H9 (cell line): ENCODE results near the gene SRD5A3. TPM values are rescaled to one million over a fixed set of nuclear protein-coding genes. Genes with fewer than 3 reads are reported as not detected.

Source experiments
- DNase-seq: peaks from one replicate; pipeline ENCODE4 v3.0.0-alpha.2; 2017
- H2AFZ ChIP-seq: one replicate; pipeline ENCODE4 v1.6.1; 2013; ENCODE audit warnings: mild to moderate bottlenecking, low read length, control low read depth, moderate library complexity
- H2AK5ac ChIP-seq: 2 replicates; pipeline ENCODE4 v1.6.1; 2013; ENCODE audit warnings: low read length, control low read depth, mixed read lengths; ENCODE audit not compliant: insufficient read length
- H2BK120ac ChIP-seq: one replicate; pipeline ENCODE4 v1.6.1; 2013; ENCODE audit warnings: low read depth, mild to moderate bottlenecking, low read length, control low read depth, inconsistent platforms; ENCODE audit not compliant: poor library complexity, severe bottlenecking
- H2BK12ac ChIP-seq: 2 replicates; pipeline ENCODE4 v1.6.1; 2013; ENCODE audit warnings: low read length, control low read depth, mixed read lengths, low read depth; ENCODE audit not compliant: insufficient read length
- H2BK15ac ChIP-seq: 2 replicates; pipeline ENCODE4 v1.6.1; 2013; ENCODE audit warnings: low read depth, low read length, control low read depth
- H2BK20ac ChIP-seq: one replicate; pipeline ENCODE4 v1.6.1; 2013; ENCODE audit warnings: low read depth, mild to moderate bottlenecking, low read length, control low read depth, inconsistent platforms; ENCODE audit not compliant: poor library complexity, severe bottlenecking
- H2BK5ac ChIP-seq: 2 replicates; pipeline ENCODE4 v1.6.1; 2013; ENCODE audit warnings: low read length, control low read depth, mixed read lengths; ENCODE audit not compliant: insufficient read length
- H3K14ac ChIP-seq: 2 replicates; pipeline ENCODE4 v1.6.1; 2013; ENCODE audit warnings: low read length, control low read depth; ENCODE audit not compliant: insufficient read depth
- H3K18ac ChIP-seq: 2 replicates; pipeline ENCODE4 v1.6.1; 2013; ENCODE audit warnings: low read depth, mild to moderate bottlenecking, mixed read lengths, low read length, control low read depth; ENCODE audit not compliant: insufficient read length
- H3K23ac ChIP-seq: 2 replicates; pipeline ENCODE4 v1.6.1; 2013; ENCODE audit warnings: low read length, control low read depth, mixed read lengths, low read depth; ENCODE audit not compliant: insufficient read length
- H3K23me2 ChIP-seq: 2 replicates; pipeline ENCODE4 v1.6.1; 2013; ENCODE audit warnings: low read depth, mild to moderate bottlenecking, mixed read lengths, low read length, control low read depth; ENCODE audit not compliant: insufficient read length, poor library complexity, severe bottlenecking
- H3K27ac ChIP-seq: 2 replicates; pipeline ENCODE4 v1.5.1; 2013; ENCODE audit warnings: low read length, control low read depth, mixed read lengths, low read depth; ENCODE audit not compliant: insufficient read length
- H3K27me3 ChIP-seq: 2 replicates; pipeline ENCODE4 v1.6.1; 2013; ENCODE audit warnings: low read length, control low read depth, inconsistent platforms; ENCODE audit not compliant: insufficient read depth
- H3K4ac ChIP-seq: 2 replicates; pipeline ENCODE4 v1.6.1; 2013; ENCODE audit warnings: low read depth, mild to moderate bottlenecking, control low read depth, inconsistent platforms, low read length, moderate library complexity
- H3K4me1 ChIP-seq: 2 replicates; pipeline ENCODE4 v1.6.1; 2013; ENCODE audit warnings: low read length, control low read depth, inconsistent platforms; ENCODE audit not compliant: insufficient read depth
- H3K4me2 ChIP-seq: 2 replicates; pipeline ENCODE4 v1.6.1; 2013; ENCODE audit warnings: low read length, control low read depth, mixed read lengths; ENCODE audit not compliant: insufficient read length, insufficient read depth
- H3K56ac ChIP-seq: 2 replicates; pipeline ENCODE4 v1.6.1; 2013; ENCODE audit warnings: low read depth, mild to moderate bottlenecking, mixed read lengths, low read length, control low read depth; ENCODE audit not compliant: insufficient read length
- H3K79me1 ChIP-seq: 2 replicates; pipeline ENCODE4 v1.6.1; 2013; ENCODE audit warnings: low read depth, mild to moderate bottlenecking, moderate library complexity, low read length, control low read depth, inconsistent platforms; ENCODE audit not compliant: insufficient read depth, poor library complexity, severe bottlenecking
- H3K79me2 ChIP-seq: 2 replicates; pipeline ENCODE4 v1.6.1; 2013; ENCODE audit warnings: low read length, control low read depth, inconsistent platforms; ENCODE audit not compliant: insufficient read depth
- H3K9ac ChIP-seq: 2 replicates; pipeline ENCODE4 v1.6.1; 2013; ENCODE audit warnings: low read length, control low read depth, mixed read lengths; ENCODE audit not compliant: insufficient read length; ENCODE audit errors: extremely low read depth
- H3K9me3 ChIP-seq: one replicate; pipeline ENCODE4 v1.6.1; 2013; ENCODE audit warnings: low read depth, low read length, inconsistent platforms; ENCODE audit not compliant: control insufficient read depth
- H3T11ph ChIP-seq: one replicate; pipeline ENCODE4 v1.6.1; 2013; ENCODE audit warnings: mild to moderate bottlenecking, low read length, control low read depth, inconsistent platforms
- H4K20me1 ChIP-seq: one replicate; pipeline ENCODE4 v1.6.1; 2013; ENCODE audit not compliant: control insufficient read depth, insufficient read length, insufficient read depth
- H4K5ac ChIP-seq: 2 replicates; pipeline ENCODE4 v1.6.1; 2013; ENCODE audit warnings: low read depth, mild to moderate bottlenecking, mixed read lengths, low read length, control low read depth; ENCODE audit not compliant: insufficient read length
- H4K8ac ChIP-seq: replicated peaks from 2 replicates; pipeline ENCODE4 v1.6.1; 2013; ENCODE audit warnings: low read length, control low read depth, mixed read lengths, low read depth; ENCODE audit not compliant: insufficient read length
- H4K91ac ChIP-seq: 2 replicates; pipeline ENCODE4 v1.6.1; 2013; ENCODE audit warnings: low read depth, mild to moderate bottlenecking, moderate library complexity, mixed read lengths, low read length, control low read depth; ENCODE audit not compliant: insufficient read length
- H3K27ac Mint-ChIP-seq, 3 experiments: 2 replicates in 2 of 3; 3 replicates in 1 of 3; pipeline ENCODE4 v1.8.0; 2020 to 2021; ENCODE audit warnings: mixed read lengths in 3 of 3, mild to moderate bottlenecking in 1 of 3, moderate library complexity in 1 of 3
- H3K27me3 Mint-ChIP-seq: 2 replicates; pipeline ENCODE4 v1.8.0; 2021; ENCODE audit warnings: low read depth, mild to moderate bottlenecking, moderate library complexity, mixed read lengths
- H3K36me3 Mint-ChIP-seq, 3 experiments: 2 replicates in 2 of 3; 3 replicates in 1 of 3; pipeline ENCODE4 v1.8.0; 2020 to 2021; ENCODE audit warnings: low read depth in 3 of 3, mixed read lengths in 3 of 3; ENCODE audit not compliant: insufficient read depth in 1 of 3
- H3K4me1 Mint-ChIP-seq, 2 experiments: 2 replicates each; pipeline ENCODE4 v1.8.0; 2020; ENCODE audit warnings: mixed read lengths in 2 of 2
- H3K4me3 Mint-ChIP-seq, 2 experiments: 2 replicates in 1 of 2; 3 replicates in 1 of 2; pipeline ENCODE4 v1.8.0; 2020 to 2021; ENCODE audit warnings: mild to moderate bottlenecking in 2 of 2, mixed read lengths in 2 of 2, moderate library complexity in 1 of 2
- H3K9me3 Mint-ChIP-seq, 2 experiments: 2 replicates in 1 of 2; 3 replicates in 1 of 2; pipeline ENCODE4 v1.8.0; 2020; ENCODE audit warnings: mild to moderate bottlenecking in 2 of 2, mixed read lengths in 2 of 2, moderate library complexity in 1 of 2
- WGBS: extraction: QIAGEN DNeasy Blood & Tissue Kit; methylation state at CpG from one replicate; pipeline ENCODE4 v1.1.7; 2013; ENCODE audit warnings: missing lambda C conversion rate, low lambda C conversion rate, mixed read lengths; ENCODE audit not compliant: insufficient read length; ENCODE audit errors: extremely low coverage; 5-methylcytosine and 5-hydroxymethylcytosine counted together
- total RNA-seq: library from RNA; stranded (reverse); gene quantifications from 2 replicates; pipeline ENCODE4 v1.2.1, GENCODE V29; 2021
- TF ChIP-seq, protein P1 (sequence below): fragments of 200-600 bp; sonication (generic); conservative IDR thresholded peaks from 3 replicates; pipeline ENCODE4 v1.8.0; 2021; ENCODE audit warnings: antibody characterized with exemption, mild to moderate bottlenecking

Gene SRD5A3
- total RNA-seq, 1 experiment from 2014 or later, result 35.0 TPM

DNA sequence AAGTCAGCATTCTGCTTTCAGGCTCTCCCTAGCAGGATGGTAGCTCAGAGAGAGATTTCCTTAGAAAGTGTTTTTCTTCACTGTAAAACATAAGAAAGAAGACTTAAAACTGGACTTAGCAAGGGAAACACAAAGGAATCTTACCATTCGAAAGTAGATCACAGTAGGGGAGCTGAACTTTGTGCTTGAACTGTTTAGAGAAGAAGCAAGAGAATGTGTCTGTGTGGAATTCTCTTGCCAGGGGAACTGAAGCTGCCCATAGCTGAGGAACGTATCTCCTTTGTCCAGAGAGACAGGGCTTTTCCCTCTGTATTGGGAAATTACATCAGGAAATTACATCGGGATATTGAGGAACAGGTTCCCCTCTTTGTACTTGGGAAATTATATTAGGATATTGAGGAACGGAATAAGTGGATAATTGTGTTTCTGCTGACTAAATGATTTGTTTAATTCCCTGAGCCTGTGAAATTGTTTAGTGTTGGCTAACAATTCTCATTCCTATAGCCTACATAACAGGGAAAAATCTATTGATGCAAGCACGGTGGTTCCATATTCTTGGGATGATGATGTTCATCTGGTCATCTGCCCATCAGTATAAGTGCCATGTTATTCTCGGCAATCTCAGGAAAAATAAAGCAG lies 21.2 kb downstream of the SRD5A3 start:
- H3K4ac ChIP-seq, result no peak overlapping the region
- Mint-ChIP-seq H3K27me3 (no peaks in the 10 kb centered on the region), H3K27ac (peak overlapping the region in 2 of 3 experiments; percentile 14 to 34; a peak in 1 of 7 replicates), H3K9me3 (no peaks in the 10 kb centered on the region), H3K4me3 (no peak overlapping the region), H3K36me3 (peaks cover 7 to 35% (median 22%) of the 10 kb centered on the region in 3 experiments), H3K4me1 (peaks cover 34 to 36% of the 10 kb centered on the region in 2 experiments)
- H3K14ac ChIP-seq, result no peak overlapping the region
- no peak overlapping the region for H2BK12ac ChIP-seq
- no peak overlapping the region for H3K23ac ChIP-seq
- H2BK20ac ChIP-seq, result no peak overlapping the region
- H3K9ac ChIP-seq, result no peak overlapping the region
- H3K27me3 ChIP-seq, result no peaks in the 10 kb centered on the region
- H3K9me3 ChIP-seq, result no peaks in the 10 kb centered on the region
- no peak overlapping the region for H2AK5ac ChIP-seq
- no peak overlapping the region for H4K91ac ChIP-seq
- H3K23me2 ChIP-seq, result no peaks in the 10 kb centered on the region
- DNase-seq, result no peak
- H2BK5ac ChIP-seq, result no peak overlapping the region
- no peak overlapping the region for H2BK120ac ChIP-seq
- no peaks in the 10 kb centered on the region for H3K79me2 ChIP-seq
- H3K4me1 ChIP-seq, result peaks cover 12% of the 10 kb centered on the region
- 100% methylated on average over 1 of the region's 6 CpGs for WGBS
- H3K79me1 ChIP-seq, result no peaks in the 10 kb centered on the region
- H3K27ac ChIP-seq, result no peak overlapping the region
- no peak overlapping the region for H4K5ac ChIP-seq
- TF ChIP-seq, protein P1, sequence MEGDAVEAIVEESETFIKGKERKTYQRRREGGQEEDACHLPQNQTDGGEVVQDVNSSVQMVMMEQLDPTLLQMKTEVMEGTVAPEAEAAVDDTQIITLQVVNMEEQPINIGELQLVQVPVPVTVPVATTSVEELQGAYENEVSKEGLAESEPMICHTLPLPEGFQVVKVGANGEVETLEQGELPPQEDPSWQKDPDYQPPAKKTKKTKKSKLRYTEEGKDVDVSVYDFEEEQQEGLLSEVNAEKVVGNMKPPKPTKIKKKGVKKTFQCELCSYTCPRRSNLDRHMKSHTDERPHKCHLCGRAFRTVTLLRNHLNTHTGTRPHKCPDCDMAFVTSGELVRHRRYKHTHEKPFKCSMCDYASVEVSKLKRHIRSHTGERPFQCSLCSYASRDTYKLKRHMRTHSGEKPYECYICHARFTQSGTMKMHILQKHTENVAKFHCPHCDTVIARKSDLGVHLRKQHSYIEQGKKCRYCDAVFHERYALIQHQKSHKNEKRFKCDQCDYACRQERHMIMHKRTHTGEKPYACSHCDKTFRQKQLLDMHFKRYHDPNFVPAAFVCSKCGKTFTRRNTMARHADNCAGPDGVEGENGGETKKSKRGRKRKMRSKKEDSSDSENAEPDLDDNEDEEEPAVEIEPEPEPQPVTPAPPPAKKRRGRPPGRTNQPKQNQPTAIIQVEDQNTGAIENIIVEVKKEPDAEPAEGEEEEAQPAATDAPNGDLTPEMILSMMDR, result no peak
- H2BK15ac ChIP-seq, result no peak overlapping the region
- H4K8ac ChIP-seq, result no peak overlapping the region
- no peak overlapping the region for H3K56ac ChIP-seq
- H3K18ac ChIP-seq, result no peak overlapping the region
- no peak overlapping the region for H3K4me2 ChIP-seq
- H2AFZ ChIP-seq, result no peak overlapping the region
- no peak overlapping the region for H3T11ph ChIP-seq
- no peaks in the 10 kb centered on the region for H4K20me1 ChIP-seq
